Activated naive CD4-positive, alpha-beta T cell treated with anti-CD3 and anti-CD28 coated beads, Interleukin-2, amount 50 U/mL, for 24 hours (primary cell): Measurements from ENCODE around the gene CENPK.
"Not testable (repeated sequence)": the region's sequence is repeated elsewhere in the genome, so short reads cannot be mapped to it uniquely, and the experiment has no call there.

ENCODE experiments used
- H3K27ac Mint-ChIP-seq: one replicate; pipeline ENCODE4 v1.8.0; 2021; ENCODE audit warnings: mild to moderate bottlenecking, mixed read lengths
- H3K27me3 Mint-ChIP-seq: one replicate; pipeline ENCODE4 v1.8.0; 2021; ENCODE audit warnings: mixed read lengths
- H3K36me3 Mint-ChIP-seq: one replicate; pipeline ENCODE4 v1.8.0; 2021; ENCODE audit warnings: mixed read lengths
- H3K4me1 Mint-ChIP-seq: one replicate; pipeline ENCODE4 v1.8.0; 2021; ENCODE audit warnings: mixed read lengths
- H3K4me3 Mint-ChIP-seq: one replicate; pipeline ENCODE4 v1.8.0; 2021; ENCODE audit warnings: mild to moderate bottlenecking, mixed read lengths
- H3K9me3 Mint-ChIP-seq: one replicate; pipeline ENCODE4 v1.8.0; 2021; ENCODE audit warnings: mixed read lengths

The CENPK gene

GRCh38 chr5:65562731-65563701 is at the start of gene CENPK, which contains the start of gene PPWD1:
Gene CENPK, minus strand, starts transcription at chr5:65563168. Its CDS starts 8,261 bp downstream, at chr5:65554907.
Gene PPWD1, plus strand, starts transcription at chr5:65563296. Its CDS starts 15 bp downstream, at chr5:65563311.
- peaks cover 3% of the 10 kb centered on the region for H3K36me3 Mint-ChIP-seq
- peak within 1 kb of the TSS; percentile 100 for H3K27ac Mint-ChIP-seq
- no peaks in the 10 kb centered on the region for H3K9me3 Mint-ChIP-seq
- H3K4me3 Mint-ChIP-seq: peak within 1 kb of the TSS; percentile 99
- peaks cover 52% of the 10 kb centered on the region for H3K4me1 Mint-ChIP-seq
- no peaks in the 10 kb centered on the region for H3K27me3 Mint-ChIP-seq

- no peak overlapping the region for H3K4me3 Mint-ChIP-seq
- H3K27me3 Mint-ChIP-seq: no peaks in the 10 kb centered on the region
These were observed 49.4 kb upstream of the CENPK start for GRCh38 chr5:65612298-65612907.

GRCh38 chr5:65611524-65611923 is 48.6 kb upstream of the CENPK start:
- no peaks in the 10 kb centered on the region for H3K27me3 Mint-ChIP-seq
- H3K36me3 Mint-ChIP-seq: peaks cover 31% of the 10 kb centered on the region
- no peak overlapping the region for H3K27ac Mint-ChIP-seq
- no peaks in the 10 kb centered on the region for H3K9me3 Mint-ChIP-seq
- no peak overlapping the region for H3K4me3 Mint-ChIP-seq
- H3K4me1 Mint-ChIP-seq: peaks cover 40% of the 10 kb centered on the region

More at GRCh38 chr5:65612298-65612907, 49.4 kb upstream of the CENPK start:
- peaks cover 42% of the 10 kb centered on the region for H3K4me1 Mint-ChIP-seq
- H3K36me3 Mint-ChIP-seq: peaks cover 28% of the 10 kb centered on the region
- H3K9me3 Mint-ChIP-seq: no peaks in the 10 kb centered on the region
- no peak overlapping the region for H3K27ac Mint-ChIP-seq

DNA sequence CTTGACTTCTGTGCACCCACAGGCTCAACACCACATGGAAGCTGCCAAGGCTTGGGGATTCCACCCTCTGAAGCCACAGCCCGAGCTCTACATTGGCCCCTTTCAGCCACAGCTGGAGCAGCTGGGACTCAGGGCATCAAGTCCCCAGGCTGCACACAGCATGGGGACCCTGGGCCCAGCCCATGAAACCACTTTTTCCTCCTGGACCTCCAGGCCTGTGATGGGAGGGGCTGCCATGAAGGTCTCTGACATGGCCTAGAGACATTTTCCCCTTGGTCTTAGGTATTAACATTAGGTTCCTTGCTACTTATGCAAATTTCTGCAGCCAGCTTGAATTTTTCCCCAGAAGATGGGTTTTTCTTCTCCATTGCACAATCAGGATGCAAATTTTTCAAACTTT is 38.8 kb upstream of the CENPK start:
- Mint-ChIP-seq H3K36me3 (peaks cover 45% of the 10 kb centered on the region), H3K4me1 (peaks cover 14% of the 10 kb centered on the region)
- H3K27me3 Mint-ChIP-seq, H3K4me3 Mint-ChIP-seq, H3K9me3 Mint-ChIP-seq, H3K27ac Mint-ChIP-seq: not testable (repeated sequence)

- H3K4me1 Mint-ChIP-seq: no peaks in the 10 kb centered on the region
- no peak overlapping the region for H3K4me3 Mint-ChIP-seq
- no peaks in the 10 kb centered on the region for H3K27me3 Mint-ChIP-seq
- peaks cover 17% of the 10 kb centered on the region for H3K36me3 Mint-ChIP-seq
- no peaks in the 10 kb centered on the region for H3K9me3 Mint-ChIP-seq
- no peak overlapping the region for H3K27ac Mint-ChIP-seq
These were observed 25.7 kb upstream of the CENPK start for GRCh38 chr5:65588694-65589093.

DNA sequence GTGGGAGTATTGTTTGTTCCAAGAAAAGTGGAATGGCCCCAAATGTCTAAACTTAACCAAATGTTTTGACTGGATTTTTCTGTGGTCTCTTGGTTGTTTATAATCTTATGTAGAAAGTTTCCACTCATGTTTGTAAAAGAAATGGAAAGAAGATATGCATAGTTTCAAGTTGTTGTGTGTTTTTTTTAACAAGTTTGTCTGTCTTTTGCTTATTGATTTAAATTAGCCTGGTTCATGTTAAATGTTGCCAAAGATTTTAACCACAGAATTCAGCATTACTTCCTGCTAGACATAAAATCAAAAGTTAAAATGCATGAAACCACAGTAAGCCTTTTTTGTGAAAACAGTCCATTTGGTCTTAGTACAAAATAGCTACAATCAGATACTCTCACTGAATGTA is 14.2 kb upstream of the CENPK start:
- no peak overlapping the region for H3K4me3 Mint-ChIP-seq
- no peaks in the 10 kb centered on the region for H3K27me3 Mint-ChIP-seq
- H3K9me3 Mint-ChIP-seq: no peaks in the 10 kb centered on the region
- peaks cover 11% of the 10 kb centered on the region for H3K36me3 Mint-ChIP-seq
- H3K4me1 Mint-ChIP-seq: peaks cover 46% of the 10 kb centered on the region
- H3K27ac Mint-ChIP-seq: no peak overlapping the region

DNA sequence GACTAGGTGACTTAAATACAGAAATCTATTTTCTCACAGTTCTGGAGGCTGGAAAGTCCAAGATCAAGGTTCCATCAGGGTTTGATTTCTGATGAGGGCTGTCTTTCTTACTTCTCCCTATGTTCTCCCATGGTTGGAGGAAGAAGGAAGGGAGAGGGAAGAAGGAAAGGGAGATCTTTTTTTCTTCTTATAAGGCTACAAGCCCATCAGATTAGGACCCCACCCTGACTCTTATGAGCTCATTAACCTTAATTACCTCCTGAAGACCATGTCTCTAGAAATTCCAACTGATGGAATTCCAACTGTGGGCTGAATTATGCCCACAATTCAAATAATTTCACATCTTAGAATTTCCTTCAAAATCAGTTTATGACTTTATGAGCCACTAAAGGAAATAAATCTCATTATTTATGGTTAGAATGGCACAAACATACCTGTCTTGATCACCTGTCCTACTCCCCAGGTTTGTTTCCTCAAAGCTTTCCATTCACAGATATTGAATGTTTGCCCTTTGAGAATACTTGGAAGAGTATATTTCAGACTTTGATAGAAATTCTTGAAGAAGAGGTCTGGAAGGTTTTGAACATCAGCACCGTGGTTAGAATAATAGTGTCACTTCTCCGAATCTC is 7.7 kb upstream of the CENPK start:
- no peak overlapping the region for H3K4me3 Mint-ChIP-seq

DNA sequence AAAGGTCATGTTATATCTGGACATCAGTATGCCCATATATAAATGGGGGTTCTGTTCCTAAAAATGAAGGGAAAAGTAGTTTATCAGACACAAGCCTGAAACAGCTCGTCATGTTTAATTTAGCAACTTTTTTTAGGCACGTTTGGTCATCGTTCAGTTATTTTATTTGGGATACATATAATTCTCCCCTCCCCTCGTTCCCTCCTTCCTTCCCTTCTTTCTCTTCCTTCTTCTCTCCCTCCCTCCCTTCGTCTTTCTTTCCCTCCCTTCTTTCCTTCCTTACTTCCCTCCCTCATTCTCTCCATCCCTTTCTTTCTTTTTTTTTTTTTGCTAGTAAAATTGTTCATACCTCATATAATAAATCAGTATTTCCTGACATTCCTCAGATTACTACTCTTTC is 3.5 kb upstream of the CENPK start:
- H3K27me3 Mint-ChIP-seq: no peaks in the 10 kb centered on the region
- peaks cover 7% of the 10 kb centered on the region for H3K36me3 Mint-ChIP-seq
- H3K9me3 Mint-ChIP-seq: no peaks in the 10 kb centered on the region
- peaks cover 74% of the 10 kb centered on the region for H3K4me1 Mint-ChIP-seq
- peak overlapping the region; percentile 76 for H3K27ac Mint-ChIP-seq
- H3K4me3 Mint-ChIP-seq: no peak overlapping the region

More for the DNA sequence above, 7.7 kb upstream of the CENPK start:
- no peak overlapping the region for H3K27ac Mint-ChIP-seq
- H3K27me3 Mint-ChIP-seq: no peaks in the 10 kb centered on the region
- peaks cover 8% of the 10 kb centered on the region for H3K36me3 Mint-ChIP-seq
- no peaks in the 10 kb centered on the region for H3K9me3 Mint-ChIP-seq
- H3K4me1 Mint-ChIP-seq: peaks cover 73% of the 10 kb centered on the region

DNA sequence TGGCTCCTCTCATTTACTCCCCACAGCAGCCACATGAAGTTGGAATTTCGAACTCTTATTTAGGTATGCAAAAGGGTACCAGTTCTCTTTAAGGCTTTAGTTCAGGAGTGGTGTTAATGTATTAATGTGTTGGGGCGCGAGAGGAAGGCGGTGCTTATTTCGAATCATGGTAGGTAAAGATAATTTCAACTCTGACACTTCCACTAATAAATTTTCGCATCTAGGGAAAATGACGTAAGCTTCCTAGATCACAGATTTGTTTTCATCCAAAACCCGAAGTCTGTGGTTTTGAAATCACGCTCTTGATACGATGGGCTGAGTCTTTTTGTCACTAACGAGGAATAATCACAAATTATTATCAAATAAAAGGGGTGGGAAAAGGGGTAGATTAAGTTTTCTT is 809 bp upstream of the CENPK start:
- Mint-ChIP-seq H3K4me3 (peak overlapping the region; percentile 99), H3K27me3 (no peaks in the 10 kb centered on the region), H3K4me1 (peaks cover 58% of the 10 kb centered on the region), H3K27ac (peak overlapping the region; percentile 100), H3K36me3 (peaks cover 4% of the 10 kb centered on the region), H3K9me3 (no peaks in the 10 kb centered on the region)

GRCh38 chr5:65556718-65557117 is 6.2 kb downstream of the CENPK start:
- no peak overlapping the region for H3K4me3 Mint-ChIP-seq
- H3K27ac Mint-ChIP-seq: no peak overlapping the region
- H3K9me3 Mint-ChIP-seq: no peaks in the 10 kb centered on the region
- H3K27me3 Mint-ChIP-seq: no peaks in the 10 kb centered on the region
- H3K4me1 Mint-ChIP-seq: peaks cover under 1% of the 10 kb centered on the region
- H3K36me3 Mint-ChIP-seq: peaks cover 5% of the 10 kb centered on the region

DNA sequence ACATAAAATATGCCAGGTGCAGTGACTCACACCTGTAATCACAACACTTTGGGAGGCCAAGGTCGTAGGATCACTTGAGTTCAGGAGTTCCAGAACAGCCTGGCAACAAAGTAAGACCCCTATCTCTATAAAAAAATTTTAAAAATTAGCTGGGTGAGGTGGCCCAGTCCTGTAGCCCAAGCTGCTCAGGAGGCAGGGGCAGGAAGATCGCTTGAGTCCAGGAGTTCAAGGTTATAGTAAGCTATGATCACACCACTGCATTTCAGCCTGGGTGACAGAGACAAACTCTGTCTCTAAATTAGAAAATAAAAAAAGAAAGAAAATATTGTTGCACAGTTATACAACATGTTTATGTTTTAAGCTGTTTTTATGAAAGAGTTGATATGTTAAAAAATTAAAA is 6.8 kb downstream of the CENPK start:
- no peak overlapping the region for H3K4me3 Mint-ChIP-seq

DNA sequence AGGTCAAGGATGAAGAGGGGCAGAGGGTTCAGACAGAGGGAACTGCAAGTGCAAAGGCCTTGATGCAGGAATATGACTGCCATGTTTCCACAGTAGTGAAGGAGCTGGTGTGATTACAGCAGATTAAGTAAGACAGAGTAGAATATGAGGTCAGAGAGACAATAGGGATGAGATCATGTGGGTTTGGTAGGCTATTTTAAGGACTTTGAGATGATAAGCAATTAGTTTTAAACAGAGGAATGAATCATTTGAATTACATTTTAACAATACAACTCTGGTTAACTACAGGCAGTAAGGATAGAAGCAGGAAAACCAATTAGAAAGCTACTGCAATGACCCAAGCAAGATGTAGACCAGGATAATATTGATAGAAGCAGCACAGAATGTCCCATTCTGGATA is 7.7 kb downstream of the CENPK start:
- H3K9me3 Mint-ChIP-seq: no peaks in the 10 kb centered on the region
- H3K27ac Mint-ChIP-seq: no peak overlapping the region
- no peak overlapping the region for H3K4me3 Mint-ChIP-seq
- H3K4me1 Mint-ChIP-seq: no peaks in the 10 kb centered on the region
- H3K27me3 Mint-ChIP-seq: no peaks in the 10 kb centered on the region
- H3K36me3 Mint-ChIP-seq: peaks cover 5% of the 10 kb centered on the region

More for the DNA sequence above, 6.8 kb downstream of the CENPK start:
- Mint-ChIP-seq H3K36me3 (peaks cover 5% of the 10 kb centered on the region), H3K4me1 (no peaks in the 10 kb centered on the region), H3K27ac (no peak overlapping the region), H3K9me3 (no peaks in the 10 kb centered on the region), H3K27me3 (no peaks in the 10 kb centered on the region)

DNA sequence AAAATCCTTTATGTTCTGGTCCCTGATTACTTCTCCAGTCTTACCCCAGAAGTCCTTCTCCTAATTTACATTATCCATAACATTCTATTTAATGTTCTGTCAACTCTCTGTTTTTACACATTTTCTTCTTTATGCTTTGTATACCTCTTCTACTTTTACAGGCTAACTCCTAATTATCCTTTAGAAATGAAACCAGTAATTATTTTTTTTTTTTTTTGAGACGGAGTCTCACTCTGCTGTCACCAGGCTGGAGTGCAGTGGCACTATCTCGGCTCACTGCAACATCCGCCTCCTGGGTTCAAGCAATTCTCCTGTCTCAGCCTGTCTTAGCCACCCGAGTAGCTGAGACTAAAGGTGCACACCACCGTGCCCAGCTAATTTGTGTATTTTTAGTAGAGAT is 9.0 kb downstream of the CENPK start:
- Mint-ChIP-seq H3K36me3 (peaks cover 10% of the 10 kb centered on the region), H3K4me3 (no peak overlapping the region)

DNA sequence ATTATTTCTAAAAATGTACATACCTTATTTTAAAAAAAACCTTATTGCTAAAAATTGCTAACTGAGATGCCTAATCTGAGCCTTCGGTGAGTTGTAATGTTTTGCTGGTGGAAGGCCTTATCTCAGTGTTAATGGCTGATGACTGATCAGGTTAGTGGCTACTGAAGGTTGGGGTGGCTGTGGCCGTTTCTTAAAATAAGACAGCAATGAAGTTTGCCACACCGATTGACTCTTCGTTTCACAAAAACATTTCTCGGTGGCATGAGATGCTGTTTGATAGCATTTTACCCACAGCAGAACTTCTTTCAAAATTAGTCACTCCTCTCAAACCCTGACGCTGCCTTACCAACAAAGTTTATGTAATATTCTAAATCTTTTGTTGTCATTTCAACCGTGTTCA is 14.7 kb downstream of the CENPK start:
- H3K9me3 Mint-ChIP-seq: no peaks in the 10 kb centered on the region
- no peaks in the 10 kb centered on the region for H3K27me3 Mint-ChIP-seq
- H3K27ac Mint-ChIP-seq: no peak overlapping the region
- no peaks in the 10 kb centered on the region for H3K4me1 Mint-ChIP-seq
- H3K4me3 Mint-ChIP-seq: no peak overlapping the region
- peaks cover 19% of the 10 kb centered on the region for H3K36me3 Mint-ChIP-seq

More for the DNA sequence above, 9.0 kb downstream of the CENPK start:
- Mint-ChIP-seq H3K9me3 (no peaks in the 10 kb centered on the region), H3K27me3 (no peaks in the 10 kb centered on the region), H3K27ac (no peak overlapping the region), H3K4me1 (no peaks in the 10 kb centered on the region)

DNA sequence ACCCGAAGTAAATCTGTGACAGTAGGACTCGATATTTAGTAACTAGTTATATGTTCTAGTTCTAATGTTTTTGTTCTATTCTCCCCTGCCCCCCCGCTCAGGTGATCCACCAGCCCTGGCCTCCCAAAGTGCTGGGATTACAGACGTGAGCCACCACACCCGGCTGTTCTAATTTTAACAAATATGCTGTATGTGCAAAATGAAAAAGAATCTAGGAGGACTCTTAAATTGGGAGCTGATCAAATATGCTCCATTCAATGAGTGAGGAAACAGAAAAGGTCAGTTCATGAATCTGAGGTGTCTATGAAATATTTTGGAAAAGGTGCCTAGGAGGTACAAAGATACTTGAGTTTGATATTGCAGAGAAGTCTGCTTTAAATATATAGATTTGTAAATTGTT is 16.8 kb downstream of the CENPK start:
- H3K27me3 Mint-ChIP-seq: no peaks in the 10 kb centered on the region
- H3K4me3 Mint-ChIP-seq: no peak overlapping the region
- H3K9me3 Mint-ChIP-seq: no peaks in the 10 kb centered on the region
- H3K27ac Mint-ChIP-seq: no peak overlapping the region
- peaks cover 24% of the 10 kb centered on the region for H3K36me3 Mint-ChIP-seq
- H3K4me1 Mint-ChIP-seq: no peaks in the 10 kb centered on the region

GRCh38 chr5:65544473-65544872 is 18.5 kb downstream of the CENPK start:
- Mint-ChIP-seq H3K27ac (no peak overlapping the region), H3K36me3 (peaks cover 21% of the 10 kb centered on the region)

More at GRCh38 chr5:65544473-65544872, 18.5 kb downstream of the CENPK start:
- Mint-ChIP-seq H3K27me3 (no peaks in the 10 kb centered on the region), H3K4me1 (no peaks in the 10 kb centered on the region), H3K4me3 (no peak overlapping the region), H3K9me3 (no peaks in the 10 kb centered on the region)
